Skeletal muscle satellite cell (primary cell): ENCODE measurements around the gene C3orf49. TPM values are rescaled to one million over a fixed set of nuclear protein-coding genes. Genes with fewer than 3 reads are reported as not detected.

ENCODE experiments used
- H3K27me3 ChIP-seq: 2 replicates; pipeline ENCODE4 v1.7.0; 2013; ENCODE audit warnings: low read length; ENCODE audit not compliant: control insufficient read depth, insufficient read depth
- H3K36me3 ChIP-seq: 2 replicates; pipeline ENCODE4 v1.7.0; 2013; ENCODE audit warnings: mild to moderate bottlenecking, control low read depth, low read length; ENCODE audit not compliant: insufficient read depth
- H3K4me1 ChIP-seq: 2 replicates; pipeline ENCODE4 v1.7.0; 2013; ENCODE audit warnings: low read length; ENCODE audit not compliant: control insufficient read depth, insufficient read depth
- H3K4me2 ChIP-seq: 2 replicates; pipeline ENCODE4 v1.7.0; 2013; ENCODE audit warnings: mild to moderate bottlenecking, low read length
- H3K4me3 ChIP-seq: 2 replicates; pipeline ENCODE4 v1.7.0; 2013; ENCODE audit warnings: low read length
- H3K9ac ChIP-seq: 2 replicates; pipeline ENCODE4 v1.7.0; 2013; ENCODE audit warnings: mild to moderate bottlenecking, low read depth, low read length, moderate library complexity
- H3K9me3 ChIP-seq: replicated peaks from 2 replicates; pipeline ENCODE4 v1.7.0; 2013; ENCODE audit warnings: mild to moderate bottlenecking, control low read depth, low read length
- total RNA-seq: library from RNA; depleted of rRNA; stranded (reverse); fragments of >200 nt; gene quantifications from 2 replicates; pipeline ENCODE4 v1.2.3, GENCODE V29; 2012; rRNA removed

Gene C3orf49
- not detected in 2 replicates for total RNA-seq

DNA sequence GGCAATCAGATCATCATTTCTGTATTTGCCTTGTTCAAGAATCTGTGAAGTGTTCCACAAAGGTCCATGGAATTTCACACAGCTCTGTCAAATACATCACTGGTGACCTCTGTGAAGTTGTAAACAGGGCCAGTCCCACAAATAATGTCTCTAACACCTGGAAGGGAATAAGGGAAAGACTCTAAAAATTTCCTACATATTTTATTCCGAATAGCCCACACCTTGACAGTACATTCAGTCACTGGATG lies at the start of gene C3orf49:
Gene C3orf49 (plus strand): TSS at position 149 of the 248 bp plus-strand sequence. CDS start 173 bp downstream, outside the sequence.
- H3K36me3 ChIP-seq = no peaks in the 10 kb centered on the region
- H3K9ac ChIP-seq = no peak within 1 kb of the TSS
- no peak within 1 kb of the TSS for H3K4me3 ChIP-seq
- H3K9me3 ChIP-seq = no peaks in the 10 kb centered on the region
- H3K4me1 ChIP-seq = peaks cover 3% of the 10 kb centered on the region
- no peaks in the 10 kb centered on the region for H3K27me3 ChIP-seq
- peak within 1 kb of the TSS; percentile 10 for H3K4me2 ChIP-seq

- no peaks in the 10 kb centered on the region for H3K4me1 ChIP-seq
Observed at GRCh38 chr3:63774781-63775180, 44.3 kb upstream of the C3orf49 start.

DNA sequence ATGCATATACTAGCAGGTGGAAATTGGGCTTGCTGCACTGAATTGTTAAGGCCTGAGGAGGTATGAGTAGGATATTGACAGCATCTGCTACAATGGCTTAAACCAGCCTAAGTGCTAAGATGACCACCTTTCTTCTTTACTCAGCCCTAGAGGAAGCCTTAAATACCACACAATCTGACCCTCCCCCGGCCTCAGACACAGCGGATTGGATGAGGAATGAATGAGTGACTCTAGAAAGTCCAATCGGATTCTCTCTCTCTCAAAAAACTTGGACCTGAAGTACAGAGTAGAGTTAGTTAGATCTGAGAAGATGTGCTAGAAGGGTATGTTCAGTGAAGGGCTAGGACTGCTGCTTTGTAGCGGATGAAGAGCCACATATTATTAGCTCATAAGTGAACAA lies 39.9 kb upstream of the C3orf49 start:
- H3K4me2 ChIP-seq = no peak overlapping the region
- H3K9ac ChIP-seq = no peak overlapping the region
- no peaks in the 10 kb centered on the region for H3K36me3 ChIP-seq
- H3K4me1 ChIP-seq = no peaks in the 10 kb centered on the region
- H3K4me3 ChIP-seq = no peak overlapping the region
- no peaks in the 10 kb centered on the region for H3K27me3 ChIP-seq
- H3K9me3 ChIP-seq = no peaks in the 10 kb centered on the region

More at GRCh38 chr3:63774781-63775180, 44.3 kb upstream of the C3orf49 start:
- H3K9ac ChIP-seq = no peak overlapping the region
- no peaks in the 10 kb centered on the region for H3K9me3 ChIP-seq
- no peaks in the 10 kb centered on the region for H3K27me3 ChIP-seq
- no peak overlapping the region for H3K4me2 ChIP-seq
- H3K36me3 ChIP-seq = no peaks in the 10 kb centered on the region
- no peak overlapping the region for H3K4me3 ChIP-seq

GRCh38 chr3:63791974-63792373 lies 27.1 kb upstream of the C3orf49 start:
- Histone ChIP-seq H3K4me3 (no peak overlapping the region), H3K4me2 (no peak overlapping the region), H3K9ac (no peak overlapping the region), H3K4me1 (peaks cover 2% of the 10 kb centered on the region), H3K36me3 (no peaks in the 10 kb centered on the region), H3K9me3 (no peaks in the 10 kb centered on the region), H3K27me3 (no peaks in the 10 kb centered on the region)

GRCh38 chr3:63795438-63795837 lies 23.7 kb upstream of the C3orf49 start:
- H3K36me3 ChIP-seq = no peaks in the 10 kb centered on the region
- no peak overlapping the region for H3K4me3 ChIP-seq
- H3K9ac ChIP-seq = no peak overlapping the region
- H3K4me1 ChIP-seq = peaks cover 2% of the 10 kb centered on the region
- no peaks in the 10 kb centered on the region for H3K9me3 ChIP-seq
- H3K4me2 ChIP-seq = no peak overlapping the region
- no peaks in the 10 kb centered on the region for H3K27me3 ChIP-seq

DNA sequence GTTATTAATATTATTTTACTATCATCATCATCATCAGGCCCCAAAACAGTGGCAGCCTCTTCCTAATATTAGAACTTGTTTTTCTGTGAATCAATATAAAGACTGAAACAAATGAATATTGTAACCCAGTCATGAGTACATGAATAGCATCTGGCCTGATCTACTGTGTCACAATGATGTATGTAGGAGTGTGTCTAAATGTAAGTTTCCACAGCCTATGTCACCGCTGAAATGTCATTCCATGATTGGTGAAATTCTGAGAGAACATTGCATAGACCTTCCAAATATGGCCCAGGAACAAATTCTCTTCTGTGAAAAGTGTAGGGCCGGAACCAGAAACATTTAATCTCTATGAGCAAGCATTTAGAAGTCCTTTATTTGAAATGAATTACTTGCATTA lies 20.6 kb upstream of the C3orf49 start:
- Histone ChIP-seq H3K36me3 (no peaks in the 10 kb centered on the region), H3K27me3 (no peaks in the 10 kb centered on the region), H3K9me3 (no peaks in the 10 kb centered on the region), H3K4me1 (no peaks in the 10 kb centered on the region), H3K9ac (no peak overlapping the region), H3K4me2 (no peak overlapping the region), H3K4me3 (no peak overlapping the region)

DNA sequence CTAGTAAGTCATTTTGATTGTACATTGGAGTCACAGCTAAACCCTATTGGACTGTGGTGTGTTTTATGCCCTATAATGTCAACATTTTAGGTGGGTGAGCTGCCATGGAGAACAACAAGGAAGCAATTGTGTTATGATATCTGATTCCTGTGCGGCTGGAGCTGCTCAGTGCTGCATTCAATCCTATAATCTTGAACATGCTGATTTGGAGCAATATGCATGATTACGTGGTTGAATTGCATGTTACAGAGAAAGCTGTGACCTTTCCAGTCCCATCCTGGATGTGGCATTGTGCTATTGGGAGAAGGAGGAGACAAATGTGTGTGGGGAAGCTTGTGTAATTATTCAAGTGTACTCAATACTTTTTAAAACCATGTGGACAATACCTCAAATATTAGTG lies 20.1 kb upstream of the C3orf49 start:
- H3K9ac ChIP-seq = no peak overlapping the region

DNA sequence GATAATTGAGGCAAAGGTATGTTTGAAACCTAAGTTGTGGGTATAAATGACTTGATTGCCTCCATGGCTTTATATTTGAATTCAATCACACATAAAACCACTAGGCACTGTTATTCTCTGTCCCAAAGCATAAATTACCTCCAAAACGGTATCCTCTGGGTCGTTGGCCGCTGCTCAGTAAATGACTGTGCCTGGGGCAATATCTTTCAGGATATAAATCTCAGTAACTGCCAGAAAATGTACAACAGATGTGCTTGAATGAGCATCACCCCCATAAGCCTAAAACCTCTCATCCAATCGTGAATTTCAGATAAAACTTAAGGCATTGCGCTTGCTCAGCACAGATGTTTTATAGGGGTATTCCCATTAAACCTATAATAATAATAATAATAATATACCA lies 19.0 kb upstream of the C3orf49 start:
- Histone ChIP-seq H3K27me3 (no peaks in the 10 kb centered on the region), H3K36me3 (no peaks in the 10 kb centered on the region), H3K9ac (no peak overlapping the region), H3K4me1 (no peaks in the 10 kb centered on the region), H3K4me3 (no peak overlapping the region), H3K4me2 (no peak overlapping the region), H3K9me3 (no peaks in the 10 kb centered on the region)

More for the DNA sequence above, 20.1 kb upstream of the C3orf49 start:
- Histone ChIP-seq H3K4me2 (no peak overlapping the region), H3K4me3 (no peak overlapping the region), H3K4me1 (no peaks in the 10 kb centered on the region), H3K36me3 (no peaks in the 10 kb centered on the region), H3K9me3 (no peaks in the 10 kb centered on the region), H3K27me3 (no peaks in the 10 kb centered on the region)

DNA sequence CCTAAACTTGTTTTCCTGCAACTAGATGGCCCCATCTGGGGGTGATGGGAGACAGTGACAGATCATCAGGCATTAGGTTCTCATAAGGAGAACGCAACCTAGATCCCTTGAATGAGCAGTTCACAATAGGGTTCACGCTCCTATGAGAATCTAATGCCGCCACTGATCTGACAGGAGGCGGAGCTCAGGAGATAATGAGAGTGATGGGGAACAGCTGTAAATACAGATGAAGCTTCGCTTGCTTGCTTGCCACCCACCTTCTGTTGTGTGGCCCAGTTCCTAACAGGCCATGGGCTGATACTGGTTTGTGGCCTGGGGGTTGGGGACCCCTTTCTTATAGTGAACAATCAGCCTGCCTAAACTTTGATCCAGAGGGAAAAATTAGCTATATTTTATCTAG lies 15.2 kb upstream of the C3orf49 start:
- H3K27me3 ChIP-seq = no peaks in the 10 kb centered on the region
- no peak overlapping the region for H3K4me3 ChIP-seq
- no peaks in the 10 kb centered on the region for H3K9me3 ChIP-seq
- H3K9ac ChIP-seq = no peak overlapping the region
- no peaks in the 10 kb centered on the region for H3K4me1 ChIP-seq
- H3K4me2 ChIP-seq = no peak overlapping the region
- no peaks in the 10 kb centered on the region for H3K36me3 ChIP-seq

DNA sequence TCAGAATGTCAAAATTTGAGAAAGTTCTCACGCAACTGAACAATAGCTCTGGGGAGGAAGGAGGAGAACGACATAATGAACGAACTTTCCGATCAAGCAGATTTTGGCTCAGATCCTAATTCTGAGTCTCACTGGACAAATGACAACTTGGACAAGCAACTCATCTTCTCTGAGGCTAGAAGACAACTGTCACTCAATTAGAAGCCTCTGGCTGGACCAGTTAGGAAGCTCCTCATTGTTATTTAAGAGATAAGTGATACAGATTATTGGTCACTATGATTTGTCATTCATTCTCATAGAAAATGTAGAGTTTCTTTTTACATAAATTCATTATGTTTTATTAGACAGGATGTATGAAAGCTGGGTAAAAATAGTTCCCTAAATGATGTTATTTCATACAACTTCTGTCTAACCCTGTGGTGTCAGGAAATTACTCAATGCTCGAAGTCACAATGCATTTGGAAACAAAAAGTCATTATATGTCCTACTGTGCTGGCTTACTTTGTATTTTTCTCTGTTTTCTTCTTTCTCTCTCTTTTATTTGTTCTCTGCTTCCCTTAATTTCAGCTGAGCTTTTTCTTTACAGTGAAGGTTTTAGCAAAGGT lies 11.0 kb upstream of the C3orf49 start:
- Histone ChIP-seq H3K36me3 (no peaks in the 10 kb centered on the region), H3K4me2 (no peak overlapping the region), H3K4me1 (no peaks in the 10 kb centered on the region), H3K9me3 (no peaks in the 10 kb centered on the region), H3K4me3 (no peak overlapping the region), H3K9ac (no peak overlapping the region), H3K27me3 (no peaks in the 10 kb centered on the region)

DNA sequence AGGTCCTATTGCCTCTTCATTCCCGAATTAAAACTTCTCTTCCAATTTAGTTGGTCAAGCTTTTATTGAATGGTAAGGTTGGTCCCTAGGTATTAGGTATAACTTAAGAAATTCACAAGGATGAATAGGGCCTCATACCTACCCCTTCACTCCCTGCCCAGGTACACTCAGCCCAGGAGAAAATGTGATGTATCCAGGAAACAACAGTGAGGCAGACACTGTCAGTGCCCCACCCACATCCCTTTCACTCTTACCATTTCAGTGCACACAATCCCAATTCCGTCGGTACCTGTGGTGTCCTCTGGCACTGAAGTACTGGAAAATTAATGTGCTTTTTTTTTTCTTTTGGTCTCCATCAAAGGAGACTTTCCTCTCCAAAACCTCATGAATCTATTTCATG lies 10.5 kb upstream of the C3orf49 start:
- Histone ChIP-seq H3K27me3 (no peaks in the 10 kb centered on the region), H3K9ac (no peak overlapping the region), H3K4me3 (no peak overlapping the region), H3K4me1 (no peaks in the 10 kb centered on the region), H3K9me3 (no peaks in the 10 kb centered on the region), H3K4me2 (no peak overlapping the region), H3K36me3 (no peaks in the 10 kb centered on the region)

DNA sequence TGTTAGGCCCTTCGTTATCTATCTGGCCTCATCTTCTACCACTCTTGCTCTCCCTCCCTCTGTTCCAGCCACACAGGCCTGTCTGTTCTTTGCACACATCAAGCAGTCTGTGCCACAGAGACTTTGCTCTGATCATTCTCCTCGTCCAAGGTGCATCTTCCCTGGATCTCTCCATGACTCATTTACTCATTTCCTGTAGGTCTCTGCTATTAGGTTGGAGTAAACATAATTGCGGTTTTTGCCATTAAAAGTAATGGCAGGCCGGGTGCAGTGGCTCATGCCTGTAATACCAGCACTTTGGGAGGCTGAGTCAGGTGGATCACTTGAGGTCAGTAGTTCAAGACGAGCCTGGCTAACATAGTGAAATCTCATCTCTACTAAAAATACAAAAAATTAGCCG lies 9.5 kb upstream of the C3orf49 start:
- no peaks in the 10 kb centered on the region for H3K36me3 ChIP-seq
- no peaks in the 10 kb centered on the region for H3K4me1 ChIP-seq
- H3K4me3 ChIP-seq = no peak overlapping the region
- no peaks in the 10 kb centered on the region for H3K27me3 ChIP-seq
- H3K4me2 ChIP-seq = no peak overlapping the region
- H3K9me3 ChIP-seq = no peaks in the 10 kb centered on the region
- no peak overlapping the region for H3K9ac ChIP-seq
